ENCODE measurements around the gene CDK17.

DNA sequence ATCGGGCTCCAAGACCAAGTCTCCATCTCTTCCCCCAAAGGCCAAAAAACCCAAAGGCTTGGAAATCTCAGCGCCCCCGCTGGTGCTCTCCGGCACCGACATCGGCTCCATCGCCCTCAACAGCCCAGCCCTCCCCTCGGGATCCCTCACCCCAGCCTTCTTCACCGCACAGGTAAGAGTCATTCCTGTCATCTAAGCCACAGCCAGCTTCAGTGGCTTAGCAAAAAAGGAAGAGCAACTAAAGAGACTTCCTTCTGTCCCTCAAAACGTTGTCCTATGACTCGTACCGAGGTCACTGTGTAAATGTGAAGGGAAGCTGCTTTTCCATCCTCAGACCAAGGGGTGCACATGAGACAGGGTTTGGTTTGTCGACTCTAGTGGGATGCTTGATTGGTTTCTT lies 152.7 kb downstream of the CDK17 start:
- TF ChIP-seq, protein P1, sequence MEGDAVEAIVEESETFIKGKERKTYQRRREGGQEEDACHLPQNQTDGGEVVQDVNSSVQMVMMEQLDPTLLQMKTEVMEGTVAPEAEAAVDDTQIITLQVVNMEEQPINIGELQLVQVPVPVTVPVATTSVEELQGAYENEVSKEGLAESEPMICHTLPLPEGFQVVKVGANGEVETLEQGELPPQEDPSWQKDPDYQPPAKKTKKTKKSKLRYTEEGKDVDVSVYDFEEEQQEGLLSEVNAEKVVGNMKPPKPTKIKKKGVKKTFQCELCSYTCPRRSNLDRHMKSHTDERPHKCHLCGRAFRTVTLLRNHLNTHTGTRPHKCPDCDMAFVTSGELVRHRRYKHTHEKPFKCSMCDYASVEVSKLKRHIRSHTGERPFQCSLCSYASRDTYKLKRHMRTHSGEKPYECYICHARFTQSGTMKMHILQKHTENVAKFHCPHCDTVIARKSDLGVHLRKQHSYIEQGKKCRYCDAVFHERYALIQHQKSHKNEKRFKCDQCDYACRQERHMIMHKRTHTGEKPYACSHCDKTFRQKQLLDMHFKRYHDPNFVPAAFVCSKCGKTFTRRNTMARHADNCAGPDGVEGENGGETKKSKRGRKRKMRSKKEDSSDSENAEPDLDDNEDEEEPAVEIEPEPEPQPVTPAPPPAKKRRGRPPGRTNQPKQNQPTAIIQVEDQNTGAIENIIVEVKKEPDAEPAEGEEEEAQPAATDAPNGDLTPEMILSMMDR (IDR thresholded peaks at IDR 0.05), result no peak
- TF ChIP-seq POLR2A (IDR thresholded peaks at IDR 0.05) (no peak), POLR2AphosphoS5 (IDR thresholded peaks at IDR 0.05) (no peak), EP300 (IDR thresholded peaks at IDR 0.05) (no peak)
